ENCODE results near the gene FOSL2.

- TF ChIP-seq, protein P1, sequence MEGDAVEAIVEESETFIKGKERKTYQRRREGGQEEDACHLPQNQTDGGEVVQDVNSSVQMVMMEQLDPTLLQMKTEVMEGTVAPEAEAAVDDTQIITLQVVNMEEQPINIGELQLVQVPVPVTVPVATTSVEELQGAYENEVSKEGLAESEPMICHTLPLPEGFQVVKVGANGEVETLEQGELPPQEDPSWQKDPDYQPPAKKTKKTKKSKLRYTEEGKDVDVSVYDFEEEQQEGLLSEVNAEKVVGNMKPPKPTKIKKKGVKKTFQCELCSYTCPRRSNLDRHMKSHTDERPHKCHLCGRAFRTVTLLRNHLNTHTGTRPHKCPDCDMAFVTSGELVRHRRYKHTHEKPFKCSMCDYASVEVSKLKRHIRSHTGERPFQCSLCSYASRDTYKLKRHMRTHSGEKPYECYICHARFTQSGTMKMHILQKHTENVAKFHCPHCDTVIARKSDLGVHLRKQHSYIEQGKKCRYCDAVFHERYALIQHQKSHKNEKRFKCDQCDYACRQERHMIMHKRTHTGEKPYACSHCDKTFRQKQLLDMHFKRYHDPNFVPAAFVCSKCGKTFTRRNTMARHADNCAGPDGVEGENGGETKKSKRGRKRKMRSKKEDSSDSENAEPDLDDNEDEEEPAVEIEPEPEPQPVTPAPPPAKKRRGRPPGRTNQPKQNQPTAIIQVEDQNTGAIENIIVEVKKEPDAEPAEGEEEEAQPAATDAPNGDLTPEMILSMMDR (IDR thresholded peaks at IDR 0.05), result no peak
- TF ChIP-seq POLR2A (IDR thresholded peaks at IDR 0.05), result no peak
Measured at GRCh38 chr2:28366496-28367282, 26.0 kb upstream of the FOSL2 start.
